Endothelial cell of umbilical vein (primary cell): ENCODE data around the gene C1orf198.

Experiments used
- CTCF ChIP-seq, 2 donors: IDR thresholded peaks; 1 replicate in 1 of 2; 2 replicates in 1 of 2; pipeline ENCODE4 v1.5.1; 2011; ENCODE audit warnings: low read length in 2 of 2, mild to moderate bottlenecking in 2 of 2, moderate library complexity in 2 of 2, control low read depth in 1 of 2, inconsistent platforms in 1 of 2, low read depth in 1 of 2; ENCODE audit not compliant: insufficient read depth in 1 of 2; ENCODE audit errors: extremely low read depth in 1 of 2
- EZH2 ChIP-seq: IDR thresholded peaks from 2 replicates; pipeline ENCODE4 v1.6.1; 2012; ENCODE audit warnings: borderline replicate concordance, low read depth, mild to moderate bottlenecking, moderate library complexity, low read length, inconsistent platforms; ENCODE audit not compliant: severe bottlenecking
- FOS ChIP-seq: IDR thresholded peaks from 2 replicates; pipeline ENCODE4 v1.6.1; 2011; ENCODE audit warnings: mild to moderate bottlenecking, low read length, moderate library complexity, borderline replicate concordance; ENCODE audit not compliant: insufficient read depth
- MAX ChIP-seq: IDR thresholded peaks from 2 replicates; pipeline ENCODE4 v1.6.1; 2011; ENCODE audit not compliant: insufficient read depth, insufficient read length
- POLR2A ChIP-seq: IDR thresholded peaks from 2 replicates; pipeline ENCODE4 v1.6.1; 2012; ENCODE audit warnings: low read depth, mild to moderate bottlenecking, control low read depth, low read length
- POLR2AphosphoS5 ChIP-seq: IDR thresholded peaks from 2 replicates; pipeline ENCODE4 v1.6.1; 2012; ENCODE audit warnings: low read depth, mild to moderate bottlenecking, control low read depth, low read length, moderate library complexity; ENCODE audit not compliant: insufficient read depth

- TF ChIP-seq EZH2 (no peak), CTCF (IDR thresholded peaks at IDR 0.05; ENCODE audit: extremely low read depth in 1 of 2, insufficient read depth in 1 of 2, low read depth in 1 of 2, low read length in 2 of 2) (no peak), POLR2AphosphoS5 (no peak), POLR2A (no peak), MAX (no peak), FOS (no peak)
Observed at GRCh38 chr1:230806552-230806951, 61.8 kb downstream of the C1orf198 start.
